Natural killer cell (primary cell): Measurements from ENCODE around the gene MANSC4. TPM values are rescaled to one million over a fixed set of nuclear protein-coding genes. Genes with fewer than 3 reads are reported as not detected.

Experiments used
- ATAC-seq, 3 donors: fragments of 150-1000 bp in 2 of 3; fragments of 200-7000 bp in 1 of 3; cut with Tn5 transposase; 1 replicate in 1 of 3; 2 replicates in 2 of 3; pipeline ENCODE4 v1.10.0; 2021; ENCODE audit warnings: mild to moderate bottlenecking in 2 of 3, moderate library complexity in 2 of 3
- DNase-seq, 2 donors: peaks; one replicate each; pipeline versions ENCODE4 v3.0.0 to v3.0.0-alpha.2; 2013 to 2021; ENCODE audit warnings: mixed read lengths in 1 of 2
- H3K27ac ChIP-seq: one replicate; pipeline ENCODE4 v1.5.1; 2013; ENCODE audit warnings: mild to moderate bottlenecking, low read length
- H3K27me3 ChIP-seq: one replicate; pipeline ENCODE4 v1.6.1; 2013; ENCODE audit warnings: low read length; ENCODE audit not compliant: control insufficient read depth, insufficient read depth
- H3K36me3 ChIP-seq: one replicate; pipeline ENCODE4 v1.6.1; 2013; ENCODE audit warnings: low read length; ENCODE audit not compliant: control insufficient read depth, insufficient read depth
- H3K4me1 ChIP-seq: one replicate; pipeline ENCODE4 v1.6.1; 2013; ENCODE audit warnings: low read length; ENCODE audit not compliant: control insufficient read depth, insufficient read depth
- H3K4me3 ChIP-seq: one replicate; pipeline ENCODE4 v1.5.1; 2013; ENCODE audit warnings: low read length
- H3K9me3 ChIP-seq: one replicate; pipeline ENCODE4 v1.6.1; 2013; ENCODE audit warnings: low read length; ENCODE audit not compliant: control insufficient read depth, insufficient read depth
- H3K27ac Mint-ChIP-seq, 2 donors: one replicate each; pipeline ENCODE4 v1.8.0; 2022; ENCODE audit warnings: mild to moderate bottlenecking in 2 of 2, mixed read lengths in 2 of 2, moderate library complexity in 1 of 2
- H3K27me3 Mint-ChIP-seq, 2 donors: one replicate each; pipeline ENCODE4 v1.8.0; 2022; ENCODE audit warnings: low read depth in 2 of 2, mixed read lengths in 2 of 2
- H3K36me3 Mint-ChIP-seq: one replicate; pipeline ENCODE4 v1.8.0; 2022; ENCODE audit warnings: mixed read lengths
- H3K4me1 Mint-ChIP-seq, 2 donors: one replicate each; pipeline ENCODE4 v1.8.0; 2022; ENCODE audit warnings: mixed read lengths in 2 of 2
- H3K4me3 Mint-ChIP-seq: one replicate; pipeline ENCODE4 v1.8.0; 2022; ENCODE audit warnings: mild to moderate bottlenecking, moderate library complexity, mixed read lengths
- H3K9me3 Mint-ChIP-seq, 2 donors: one replicate each; pipeline ENCODE4 v1.8.0; 2022; ENCODE audit warnings: mixed read lengths in 2 of 2
- WGBS: methylation state at CpG from one replicate; pipeline ENCODE4 v1.1.7; 2013; ENCODE audit warnings: missing lambda C conversion rate; ENCODE audit not compliant: insufficient coverage; 5-methylcytosine and 5-hydroxymethylcytosine counted together
- intact Hi-C: fragments of 100-400 bp; cut with micrococcal nuclease; formaldehyde crosslinking; loops from one replicate; pipeline ENCODE4 v1.14.2; 2022
- total RNA-seq, 4 donors: library from RNA; stranded (reverse); fragments of 120-200 nt in 1 of 4; gene quantifications; one replicate each; pipeline versions ENCODE4 v1.2.3 to v1.2.4, GENCODE V29; 2013 to 2022
- TF ChIP-seq, protein P1 (sequence below): fragments of 200-600 bp; IDR thresholded peaks from one replicate; pipeline ENCODE4 v1.8.0; 2022; ENCODE audit warnings: antibody characterized with exemption

The MANSC4 gene
- total RNA-seq, 3 donors from 2014 or later (not counting 1 experiment from before 2014, with no cell fraction given) = not detected

DNA sequence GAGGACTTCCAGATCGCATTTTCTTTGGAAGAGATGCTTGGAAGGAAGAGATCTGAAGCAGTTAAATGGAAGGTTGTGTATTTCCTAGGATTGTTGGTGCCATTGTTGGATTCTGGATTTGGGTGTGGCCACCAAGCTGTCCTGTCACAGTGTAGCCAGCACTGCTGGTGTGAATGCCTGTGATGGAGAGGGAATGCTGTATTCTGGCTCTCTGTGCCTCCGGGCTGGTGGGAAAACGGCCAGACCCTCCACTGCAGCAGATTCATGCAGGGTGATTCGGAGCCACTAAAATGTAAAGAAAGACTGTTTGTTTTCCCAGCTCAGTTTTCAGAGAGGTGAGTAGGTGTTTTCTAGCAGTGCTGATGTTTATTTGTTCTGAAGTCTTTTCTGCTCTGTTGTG is 30.7 kb upstream of the MANSC4 start:
- peaks cover 11 to 27% of the 10 kb centered on the region in 2 donors for H3K27me3 Mint-ChIP-seq
- no peak overlapping the region for H3K27ac ChIP-seq
- H3K36me3 ChIP-seq = no peaks in the 10 kb centered on the region
- H3K27me3 ChIP-seq = no peaks in the 10 kb centered on the region
- H3K4me3 ChIP-seq = no peak overlapping the region
- no peaks in the 10 kb centered on the region for H3K9me3 ChIP-seq
- TF ChIP-seq, protein P1, sequence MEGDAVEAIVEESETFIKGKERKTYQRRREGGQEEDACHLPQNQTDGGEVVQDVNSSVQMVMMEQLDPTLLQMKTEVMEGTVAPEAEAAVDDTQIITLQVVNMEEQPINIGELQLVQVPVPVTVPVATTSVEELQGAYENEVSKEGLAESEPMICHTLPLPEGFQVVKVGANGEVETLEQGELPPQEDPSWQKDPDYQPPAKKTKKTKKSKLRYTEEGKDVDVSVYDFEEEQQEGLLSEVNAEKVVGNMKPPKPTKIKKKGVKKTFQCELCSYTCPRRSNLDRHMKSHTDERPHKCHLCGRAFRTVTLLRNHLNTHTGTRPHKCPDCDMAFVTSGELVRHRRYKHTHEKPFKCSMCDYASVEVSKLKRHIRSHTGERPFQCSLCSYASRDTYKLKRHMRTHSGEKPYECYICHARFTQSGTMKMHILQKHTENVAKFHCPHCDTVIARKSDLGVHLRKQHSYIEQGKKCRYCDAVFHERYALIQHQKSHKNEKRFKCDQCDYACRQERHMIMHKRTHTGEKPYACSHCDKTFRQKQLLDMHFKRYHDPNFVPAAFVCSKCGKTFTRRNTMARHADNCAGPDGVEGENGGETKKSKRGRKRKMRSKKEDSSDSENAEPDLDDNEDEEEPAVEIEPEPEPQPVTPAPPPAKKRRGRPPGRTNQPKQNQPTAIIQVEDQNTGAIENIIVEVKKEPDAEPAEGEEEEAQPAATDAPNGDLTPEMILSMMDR = no peak
- no peak overlapping the region for H3K27ac Mint-ChIP-seq
- WGBS = 87% methylated on average over 4 of the region's 4 CpGs
- ATAC-seq = no peak
- no peak overlapping the region for H3K4me3 Mint-ChIP-seq
- no peaks in the 10 kb centered on the region for H3K9me3 Mint-ChIP-seq
- peaks cover 0 to 11% of the 10 kb centered on the region in 2 donors for H3K4me1 Mint-ChIP-seq
- no peaks in the 10 kb centered on the region for H3K36me3 Mint-ChIP-seq
- intact Hi-C loops = no loop called here
- peaks cover 10% of the 10 kb centered on the region for H3K4me1 ChIP-seq
- no peak for DNase-seq

DNA sequence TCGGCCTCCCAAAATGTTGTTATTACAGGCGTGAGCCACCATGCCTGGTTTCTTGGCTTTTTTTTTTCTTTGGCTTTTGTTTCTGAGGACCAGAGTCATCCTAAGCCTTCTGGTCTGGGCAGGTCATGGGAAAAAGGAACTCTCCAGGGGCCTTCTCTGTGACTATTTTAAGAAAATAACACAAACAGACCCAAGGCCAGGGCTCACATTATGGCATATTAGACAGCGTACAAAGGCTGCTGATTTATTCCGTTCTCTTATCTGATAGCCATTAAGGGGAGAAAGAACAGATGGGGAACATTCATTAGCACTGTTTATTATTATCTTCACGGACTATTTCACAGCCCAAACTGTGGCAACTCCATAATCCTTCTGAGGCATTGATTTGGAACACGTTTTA is 28.8 kb upstream of the MANSC4 start:
- ATAC-seq (no peak), DNase-seq (no peak)
- TF ChIP-seq, protein P1 = no peak
- WGBS = 71% methylated on average over 6 of the region's 6 CpGs
- peaks cover 9 to 11% of the 10 kb centered on the region in 2 donors for H3K27me3 Mint-ChIP-seq
- H3K4me3 Mint-ChIP-seq = no peak overlapping the region
- no peaks in the 10 kb centered on the region for H3K27me3 ChIP-seq
- no peak overlapping the region for H3K27ac ChIP-seq
- peaks cover 0 to 11% of the 10 kb centered on the region in 2 donors for H3K4me1 Mint-ChIP-seq
- H3K4me1 ChIP-seq = peaks cover 10% of the 10 kb centered on the region
- no peak overlapping the region for H3K27ac Mint-ChIP-seq
- no peak overlapping the region for H3K4me3 ChIP-seq
- no peaks in the 10 kb centered on the region for H3K9me3 Mint-ChIP-seq
- H3K36me3 Mint-ChIP-seq = no peaks in the 10 kb centered on the region
- intact Hi-C loops = no loop called here
- no peaks in the 10 kb centered on the region for H3K9me3 ChIP-seq
- H3K36me3 ChIP-seq = no peaks in the 10 kb centered on the region

DNA sequence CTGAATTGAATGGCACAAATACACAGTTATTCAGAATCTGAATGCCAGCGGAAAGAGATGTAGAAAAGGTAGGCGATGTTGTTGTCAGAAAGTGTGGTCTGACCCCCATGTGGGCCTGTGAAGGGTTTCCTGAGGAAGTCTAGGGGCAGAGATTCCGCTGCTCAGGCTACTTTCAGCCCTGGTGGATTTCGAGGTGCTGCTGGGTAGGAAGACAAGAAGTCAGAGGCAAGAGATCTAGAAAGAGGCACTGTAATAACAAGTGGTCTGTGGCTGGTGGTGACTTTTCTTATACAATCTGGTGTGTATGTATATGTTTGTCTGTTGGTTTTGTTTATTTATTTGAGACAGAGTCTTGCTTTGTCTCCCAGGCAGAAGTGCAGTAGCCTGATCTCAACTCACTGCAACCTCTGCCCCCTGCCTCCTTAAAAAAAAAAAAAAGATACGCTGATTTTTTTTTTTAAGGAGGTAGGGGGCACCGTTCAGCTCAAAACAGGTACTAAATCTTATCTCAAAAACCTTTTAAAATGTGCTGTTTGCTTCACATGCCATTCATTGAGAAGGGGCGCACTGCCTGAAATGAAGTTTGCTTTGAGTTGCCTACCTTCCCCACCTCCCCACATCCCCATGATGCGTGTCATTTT is 27.1 kb upstream of the MANSC4 start:
- H3K4me3 Mint-ChIP-seq = peak overlapping the region; percentile 52
- TF ChIP-seq, protein P1 = no peak
- H3K36me3 ChIP-seq = no peaks in the 10 kb centered on the region
- H3K4me3 ChIP-seq = no peak overlapping the region
- no peak overlapping the region for H3K27ac ChIP-seq
- H3K4me1 Mint-ChIP-seq = peaks cover 0 to 11% of the 10 kb centered on the region in 2 donors
- WGBS = 38% methylated on average over 6 of the region's 8 CpGs
- intact Hi-C loops = no loop called here
- H3K27me3 ChIP-seq = no peaks in the 10 kb centered on the region
- DNase-seq (peak in 1 of 2 donors; percentile 44), ATAC-seq (peak in 1 of 3 donors; percentile 69)
- no peaks in the 10 kb centered on the region for H3K9me3 Mint-ChIP-seq
- H3K27me3 Mint-ChIP-seq = peaks cover 8 to 9% of the 10 kb centered on the region in 2 donors
- no peaks in the 10 kb centered on the region for H3K9me3 ChIP-seq
- peaks cover 10% of the 10 kb centered on the region for H3K4me1 ChIP-seq
- H3K36me3 Mint-ChIP-seq = no peaks in the 10 kb centered on the region
- peak overlapping the region in 1 of 2 donors; percentile 10 for H3K27ac Mint-ChIP-seq

DNA sequence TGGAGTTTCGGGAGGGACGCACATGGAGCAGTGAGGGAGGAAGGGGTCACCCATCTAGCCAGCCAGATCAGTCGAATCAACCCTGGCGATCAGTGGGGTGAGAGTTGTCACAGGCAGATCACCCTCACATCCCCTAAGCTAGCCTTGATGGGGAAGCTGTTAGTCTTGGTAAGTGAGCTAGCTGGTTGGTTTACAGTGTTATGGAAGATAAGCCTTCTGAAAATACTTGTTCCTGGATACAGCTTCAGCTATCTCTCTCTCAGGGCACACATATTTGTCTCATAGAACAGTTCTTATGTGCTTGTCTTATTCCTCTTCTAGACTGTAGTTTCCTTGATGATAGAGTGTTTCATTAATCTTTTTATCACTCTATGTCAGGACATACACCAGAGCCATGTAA is 26.2 kb upstream of the MANSC4 start:
- H3K4me1 Mint-ChIP-seq = peaks cover 0 to 11% of the 10 kb centered on the region in 2 donors
- H3K9me3 Mint-ChIP-seq = no peaks in the 10 kb centered on the region
- H3K4me3 ChIP-seq = no peak overlapping the region
- no peaks in the 10 kb centered on the region for H3K27me3 ChIP-seq
- TF ChIP-seq, protein P1 = no peak
- WGBS = 87% methylated on average over 4 of the region's 4 CpGs
- no peak overlapping the region for H3K4me3 Mint-ChIP-seq
- peak overlapping the region in 1 of 2 donors; percentile 10 for H3K27ac Mint-ChIP-seq
- peaks cover 10% of the 10 kb centered on the region for H3K4me1 ChIP-seq
- DNase-seq (no peak), ATAC-seq (no peak)
- intact Hi-C loops = no loop called here
- no peak overlapping the region for H3K27ac ChIP-seq
- H3K9me3 ChIP-seq = no peaks in the 10 kb centered on the region
- no peaks in the 10 kb centered on the region for H3K36me3 ChIP-seq
- no peaks in the 10 kb centered on the region for H3K36me3 Mint-ChIP-seq
- peaks cover 5% of the 10 kb centered on the region in 2 donors for H3K27me3 Mint-ChIP-seq
